ENCODE results near the gene ITPKB.

Gene ITPKB

GRCh38 chr1:226628612-226629155, 110.4 kb downstream of the ITPKB start:
- no peak overlapping the region for H3K4me3 ChIP-seq (replicated peaks; ENCODE audit: insufficient read depth, low read length)
- TF ChIP-seq GABPA (IDR thresholded peaks at IDR 0.05; ENCODE audit: low read depth) = no peak
- TF ChIP-seq REST (IDR thresholded peaks at IDR 0.05; ENCODE audit: insufficient replicate concordance, low read depth) = no peak
- no peak for TF ChIP-seq POLR2AphosphoS5 (IDR thresholded peaks at IDR 0.05; ENCODE audit: low read depth)
- TF ChIP-seq SPI1 (IDR thresholded peaks at IDR 0.05; ENCODE audit: borderline replicate concordance, low read depth) = no peak
- no peak for TF ChIP-seq CTCF (IDR thresholded peaks at IDR 0.05; ENCODE audit: insufficient read depth, low read length)
- no peaks in the 10 kb centered on the region for H3K27me3 ChIP-seq (ENCODE audit: insufficient read depth, poor library complexity, severe bottlenecking)
- no peak for DNase-seq (ENCODE audit: low read depth in 1 of 2, low spot score in 1 of 2)
- H3K27ac ChIP-seq (replicated peaks) = no peak overlapping the region

- DNase-seq (ENCODE audit: low read depth in 1 of 2, low spot score in 1 of 2) = no peak
- Histone ChIP-seq H3K4me3 (replicated peaks; ENCODE audit: insufficient read depth, low read length) (no peak overlapping the region), H3K27ac (replicated peaks) (no peak overlapping the region), H3K27me3 (ENCODE audit: insufficient read depth, poor library complexity, severe bottlenecking) (no peaks in the 10 kb centered on the region)
- TF ChIP-seq SPI1 (IDR thresholded peaks at IDR 0.05; ENCODE audit: borderline replicate concordance, low read depth) (no peak), POLR2AphosphoS5 (IDR thresholded peaks at IDR 0.05; ENCODE audit: low read depth) (no peak), CTCF (IDR thresholded peaks at IDR 0.05; ENCODE audit: insufficient read depth, low read length) (no peak), GABPA (IDR thresholded peaks at IDR 0.05; ENCODE audit: low read depth) (no peak), REST (IDR thresholded peaks at IDR 0.05; ENCODE audit: insufficient replicate concordance, low read depth) (no peak)
Measured at GRCh38 chr1:226627924-226628611, 111.0 kb downstream of the ITPKB start.

GRCh38 chr1:226627050-226627755, 111.9 kb downstream of the ITPKB start:
- DNase-seq (ENCODE audit: low read depth in 1 of 2, low spot score in 1 of 2) = no peak
- no peak for TF ChIP-seq SPI1 (IDR thresholded peaks at IDR 0.05; ENCODE audit: borderline replicate concordance, low read depth)
- H3K27me3 ChIP-seq (ENCODE audit: insufficient read depth, poor library complexity, severe bottlenecking) = no peaks in the 10 kb centered on the region
- no peak overlapping the region for H3K4me3 ChIP-seq (replicated peaks; ENCODE audit: insufficient read depth, low read length)
- no peak overlapping the region for H3K27ac ChIP-seq (replicated peaks)

GRCh38 chr1:226626577-226626956, 112.5 kb downstream of the ITPKB start:
- Histone ChIP-seq H3K27ac (replicated peaks) (no peak overlapping the region), H3K27me3 (ENCODE audit: insufficient read depth, poor library complexity, severe bottlenecking) (no peaks in the 10 kb centered on the region), H3K4me3 (replicated peaks; ENCODE audit: insufficient read depth, low read length) (no peak overlapping the region)
- DNase-seq (ENCODE audit: low read depth in 1 of 2, low spot score in 1 of 2) = peak; percentile 68 to 74
- peak; percentile 68 for TF ChIP-seq CTCF (IDR thresholded peaks at IDR 0.05; ENCODE audit: insufficient read depth, low read length)
- no peak for TF ChIP-seq SPI1 (IDR thresholded peaks at IDR 0.05; ENCODE audit: borderline replicate concordance, low read depth)
- TF ChIP-seq GABPA (IDR thresholded peaks at IDR 0.05; ENCODE audit: low read depth) = no peak
